ENCODE measurements around the gene RASA4. TPM values are rescaled to one million over a fixed set of nuclear protein-coding genes. Genes with fewer than 3 reads are reported as not detected.
A peak's percentile ranks its signal among the peaks of the same experiment; 100 is the strongest.
"Not testable (repeated sequence)": the region's sequence is repeated elsewhere in the genome, so short reads cannot be mapped to it uniquely, and the experiment has no call there.

RASA4 gene
- total RNA-seq, 1 donor from 2014 or later = 3.8 TPM

- DNase-seq (ENCODE audit: low read depth in 2 of 2) = not testable (repeated sequence)
Measured at GRCh38 chr7:102606848-102607247, 9.7 kb downstream of the RASA4 start.

GRCh38 chr7:102604431-102605145, 12.0 kb downstream of the RASA4 start:
- DNase-seq (ENCODE audit: low read depth in 2 of 2) = not testable (repeated sequence)

- DNase-seq (ENCODE audit: low read depth in 2 of 2) = not testable (repeated sequence)
Measured at GRCh38 chr7:102602317-102602716, 14.2 kb downstream of the RASA4 start.

- not testable (repeated sequence) for DNase-seq (ENCODE audit: low read depth in 2 of 2)
Measured at GRCh38 chr7:102599699-102600098, 16.9 kb downstream of the RASA4 start.

GRCh38 chr7:102596036-102596435, 20.5 kb downstream of the RASA4 start:
- not testable (repeated sequence) for DNase-seq (ENCODE audit: low read depth in 2 of 2)

- DNase-seq (ENCODE audit: low read depth in 2 of 2) = not testable (repeated sequence)
Measured at GRCh38 chr7:102593637-102594334, 22.8 kb downstream of the RASA4 start.

GRCh38 chr7:102592477-102593019, 24.0 kb downstream of the RASA4 start:
- not testable (repeated sequence) for DNase-seq (ENCODE audit: low read depth in 2 of 2)

GRCh38 chr7:102589857-102590256, 26.7 kb downstream of the RASA4 start:
- DNase-seq (ENCODE audit: low read depth in 2 of 2) = not testable (repeated sequence)

- DNase-seq (ENCODE audit: low read depth in 2 of 2) = not testable (repeated sequence)
Measured at GRCh38 chr7:102583495-102583894, 33.1 kb downstream of the RASA4 start.

- DNase-seq (ENCODE audit: low read depth in 2 of 2) = not testable (repeated sequence)
Measured at GRCh38 chr7:102581722-102582121, 34.8 kb downstream of the RASA4 start.

- DNase-seq (ENCODE audit: low read depth in 2 of 2) = not testable (repeated sequence)
Measured at GRCh38 chr7:102578486-102578885, 38.1 kb downstream of the RASA4 start.

- DNase-seq (ENCODE audit: low read depth in 2 of 2) = peak in 1 of 2 donors; percentile 0
Measured at GRCh38 chr7:102577315-102578240, 39.0 kb downstream of the RASA4 start.

- DNase-seq (ENCODE audit: low read depth in 2 of 2) = not testable (repeated sequence)
Measured at GRCh38 chr7:102576363-102576762, 40.2 kb downstream of the RASA4 start.

- not testable (repeated sequence) for DNase-seq (ENCODE audit: low read depth in 2 of 2)
Measured at GRCh38 chr7:102574607-102575006, 41.9 kb downstream of the RASA4 start.

- peak in 1 of 2 donors; percentile 94 for DNase-seq (ENCODE audit: low read depth in 2 of 2)
Measured at GRCh38 chr7:102572261-102573239, 44.0 kb downstream of the RASA4 start, which contains the start of gene POLR2J3. TSS of gene POLR2J3 (minus strand) at chr7:102572583. CDS start at chr7:102572521, 62 bp downstream.

GRCh38 chr7:102568620-102569019, 47.9 kb downstream of the RASA4 start:
- DNase-seq (ENCODE audit: low read depth in 2 of 2) = peak in 1 of 2 donors; percentile 0

- not testable (repeated sequence) for DNase-seq (ENCODE audit: low read depth in 2 of 2)
Measured at GRCh38 chr7:102550808-102551422, 65.6 kb downstream of the RASA4 start, which contains the start of gene SPDYE2. TSS of gene SPDYE2 (plus strand) at chr7:102551226. CDS start at chr7:102553256, 2,030 bp downstream.

GRCh38 chr7:102546353-102546752, 70.2 kb downstream of the RASA4 start:
- not testable (repeated sequence) for DNase-seq (ENCODE audit: low read depth in 2 of 2)

- DNase-seq (ENCODE audit: low read depth in 2 of 2) = not testable (repeated sequence)
Measured at GRCh38 chr7:102545288-102545687, 71.3 kb downstream of the RASA4 start.

Measured in lung microvascular endothelial cell (primary cell).